Effector memory CD8-positive, alpha-beta T cell (primary cell): ENCODE results near the gene TMEM221.

Source experiments
- ATAC-seq: fragments of 150-1000 bp; cut with Tn5 transposase; replicated peaks from 2 replicates; pipeline ENCODE4 v1.10.0; 2021; ENCODE audit warnings: mild to moderate bottlenecking, moderate library complexity
- DNase-seq, 3 experiments: peaks; one replicate each; pipeline ENCODE4 v3.0.0; 2021
- H3K27ac Mint-ChIP-seq, 2 donors: one replicate each; pipeline ENCODE4 v1.8.0; 2022; ENCODE audit warnings: mild to moderate bottlenecking in 2 of 2, mixed read lengths in 2 of 2, moderate library complexity in 2 of 2
- H3K27me3 Mint-ChIP-seq, 2 donors: one replicate each; pipeline ENCODE4 v1.8.0; 2022; ENCODE audit warnings: mixed read lengths in 2 of 2
- H3K36me3 Mint-ChIP-seq: one replicate; pipeline ENCODE4 v1.8.0; 2022; ENCODE audit warnings: mild to moderate bottlenecking, moderate library complexity, mixed read lengths; ENCODE audit not compliant: insufficient read depth
- H3K4me1 Mint-ChIP-seq, 2 donors: one replicate each; pipeline ENCODE4 v1.8.0; 2022; ENCODE audit warnings: low read depth in 2 of 2, mixed read lengths in 2 of 2
- H3K4me3 Mint-ChIP-seq, 2 donors: one replicate each; pipeline ENCODE4 v1.8.0; 2022; ENCODE audit warnings: mild to moderate bottlenecking in 2 of 2, mixed read lengths in 2 of 2, moderate library complexity in 2 of 2
- H3K9me3 Mint-ChIP-seq, 2 donors: one replicate each; pipeline ENCODE4 v1.8.0; 2022; ENCODE audit warnings: mixed read lengths in 2 of 2

Gene TMEM221

DNA sequence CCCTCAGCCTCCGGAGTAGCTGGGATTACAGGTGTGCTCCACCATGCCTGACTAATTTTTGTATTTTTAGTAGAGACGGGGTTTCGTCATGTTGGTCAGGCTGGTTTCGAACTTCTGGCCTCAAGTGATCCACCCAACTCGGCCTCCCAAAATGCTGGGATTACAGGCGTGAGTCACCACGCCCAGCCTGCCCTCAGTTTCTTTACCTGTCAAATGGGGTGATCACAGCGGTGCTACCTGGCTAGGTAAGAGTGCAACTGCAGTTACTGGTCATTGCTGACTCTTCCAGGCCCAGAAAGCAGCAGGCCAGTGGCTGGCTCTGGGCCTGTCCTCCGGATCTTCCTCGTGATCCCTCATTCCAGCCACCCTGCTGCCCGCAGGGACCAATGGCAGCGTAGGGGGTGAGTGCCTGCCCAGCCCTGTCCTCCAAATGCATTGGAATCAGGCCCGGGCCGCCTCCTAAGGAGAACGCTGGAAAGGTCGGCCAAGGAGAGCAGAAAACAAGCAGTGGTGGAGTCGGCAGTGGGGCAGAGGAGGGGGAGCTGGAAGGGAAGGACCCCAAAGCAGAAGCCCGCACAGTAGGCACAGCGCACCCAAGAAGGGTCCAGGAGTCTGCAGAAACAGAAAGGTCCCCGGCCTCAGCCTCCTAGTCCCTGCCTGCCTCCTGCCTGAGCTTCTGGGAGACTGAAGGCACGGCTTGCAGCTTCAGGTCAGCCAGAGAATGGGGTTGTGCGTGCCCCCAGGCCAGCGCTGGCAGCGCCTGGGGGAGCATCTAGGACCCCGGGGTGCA lies 20.0 kb upstream of the TMEM221 start:
- H3K36me3 Mint-ChIP-seq: peaks cover 13% of the 10 kb centered on the region
- peaks cover 17 to 33% of the 10 kb centered on the region in 2 donors for H3K4me1 Mint-ChIP-seq
- DNase-seq (no peak), ATAC-seq (no peak)
- H3K9me3 Mint-ChIP-seq: no peaks in the 10 kb centered on the region
- H3K4me3 Mint-ChIP-seq: peak overlapping the region; percentile 87 to 88
- peak overlapping the region; percentile 58 to 77 for H3K27ac Mint-ChIP-seq
- H3K27me3 Mint-ChIP-seq: no peaks in the 10 kb centered on the region

DNA sequence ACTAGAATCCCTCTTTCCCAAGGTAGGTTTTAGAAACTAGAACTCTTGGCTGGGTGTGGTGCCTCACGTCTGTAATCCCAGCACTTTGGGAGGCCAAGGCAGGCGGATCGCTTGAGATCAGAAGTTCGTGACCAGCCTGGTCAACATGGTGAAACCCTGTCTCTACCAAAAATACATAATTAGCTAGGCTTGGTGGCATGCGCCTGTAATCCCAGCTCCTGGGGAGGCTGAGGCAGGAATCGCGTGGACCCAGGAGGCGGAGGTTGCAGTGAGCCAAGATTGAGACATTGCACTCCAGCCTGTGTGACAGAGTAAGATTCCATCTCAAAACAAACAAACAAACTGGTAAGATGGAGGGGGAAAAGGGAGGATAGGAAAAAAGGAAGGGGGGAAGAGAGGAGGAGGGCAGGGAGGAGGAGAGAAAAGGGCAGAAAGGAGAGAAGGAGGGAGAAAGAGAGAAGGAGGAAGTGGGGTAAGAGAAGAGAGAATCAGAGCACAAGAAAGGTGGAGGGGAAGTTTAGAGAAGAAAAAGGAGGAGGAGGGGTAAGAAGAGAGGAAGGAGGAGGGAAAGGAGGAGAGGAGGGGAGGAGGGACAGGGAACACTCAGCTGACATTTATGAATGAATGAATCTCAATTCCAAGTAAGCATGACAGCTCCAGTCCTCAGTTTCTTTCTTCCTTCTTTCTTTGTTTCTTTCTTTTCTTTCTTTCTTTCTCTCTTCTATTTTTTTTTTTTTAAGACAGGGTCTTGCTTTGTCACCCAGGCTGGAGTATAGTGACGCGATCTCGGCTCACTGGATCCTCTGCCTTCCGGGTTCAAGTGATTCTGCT lies 19.2 kb upstream of the TMEM221 start:
- H3K27ac Mint-ChIP-seq: no peak overlapping the region
- H3K4me3 Mint-ChIP-seq: peak overlapping the region; percentile 17 to 88
- peaks cover 17 to 29% of the 10 kb centered on the region in 2 donors for H3K4me1 Mint-ChIP-seq
- no peak for ATAC-seq
- H3K9me3 Mint-ChIP-seq: no peaks in the 10 kb centered on the region
- no peaks in the 10 kb centered on the region for H3K27me3 Mint-ChIP-seq
- peaks cover 13% of the 10 kb centered on the region for H3K36me3 Mint-ChIP-seq
- DNase-seq: no peak

DNA sequence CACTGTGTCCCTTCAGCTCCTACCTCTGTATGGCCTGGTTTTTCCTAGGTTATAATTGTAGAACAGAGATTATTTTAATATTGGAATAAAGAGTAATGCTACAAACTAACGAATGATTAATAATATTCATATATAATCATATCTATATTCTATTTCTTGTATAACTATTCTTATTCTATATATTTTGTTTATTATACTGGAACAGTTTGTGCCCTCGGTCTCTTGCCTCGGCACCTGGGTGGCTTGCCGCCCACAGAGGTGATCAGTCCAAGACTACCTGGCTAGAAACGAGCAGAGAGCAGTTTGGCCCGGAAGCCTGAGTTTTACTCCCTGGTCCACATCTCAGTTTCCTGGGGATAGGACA lies 18.0 kb upstream of the TMEM221 start:
- DNase-seq (no peak), ATAC-seq (no peak)
- H3K27me3 Mint-ChIP-seq: peaks cover 0 to 4% of the 10 kb centered on the region in 2 donors
- H3K4me3 Mint-ChIP-seq: no peak overlapping the region
- peaks cover 13% of the 10 kb centered on the region for H3K36me3 Mint-ChIP-seq
- H3K4me1 Mint-ChIP-seq: peaks cover 17 to 26% of the 10 kb centered on the region in 2 donors
- H3K9me3 Mint-ChIP-seq: no peaks in the 10 kb centered on the region
- no peak overlapping the region for H3K27ac Mint-ChIP-seq

DNA sequence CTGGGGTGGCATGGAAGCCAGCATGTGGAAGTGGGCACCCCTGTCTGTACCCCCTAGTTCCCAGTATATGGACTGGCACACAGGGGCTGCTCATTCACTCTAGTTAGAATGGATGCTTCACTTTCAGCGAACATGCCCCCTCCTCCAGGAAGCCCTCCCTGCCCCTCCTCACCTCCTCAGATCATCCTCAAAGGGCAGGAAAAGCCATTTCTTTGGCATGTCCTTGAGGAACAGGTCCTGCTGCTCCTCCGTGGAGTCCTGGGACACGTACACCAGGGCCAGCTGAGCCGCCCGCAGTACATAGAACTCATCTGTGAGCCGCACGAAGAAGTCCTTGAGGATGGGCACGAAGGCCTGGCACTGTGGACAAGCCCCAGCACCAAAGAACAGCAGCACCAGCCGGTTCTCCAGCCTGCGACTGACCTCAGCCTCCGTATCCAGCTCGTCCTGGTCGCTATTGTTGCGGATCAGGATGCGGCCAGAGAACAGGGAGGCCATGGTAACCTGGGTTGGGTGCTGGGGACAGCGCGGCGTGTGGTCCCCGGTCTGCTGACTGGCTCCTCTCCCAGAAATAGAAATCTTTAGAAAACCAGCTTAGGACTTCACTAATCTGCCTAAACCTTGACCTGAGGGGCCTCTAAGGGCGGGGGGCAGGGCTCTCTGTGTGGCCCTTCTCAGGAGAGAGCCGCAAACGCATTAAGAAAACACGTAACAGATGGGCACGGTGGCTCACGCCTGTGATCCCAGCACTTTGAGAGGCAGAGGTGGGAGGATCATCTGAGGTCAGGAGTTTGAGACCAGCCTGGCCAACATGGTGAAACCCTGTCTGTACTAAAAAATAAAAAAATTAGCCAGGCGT lies 12.1 kb upstream of the TMEM221 start, which contains the start of gene NXNL1:
Gene NXNL1, minus strand, starts transcription at position 555 of the 859 bp plus-strand sequence. Its CDS starts 57 bp downstream, at position 498.
- Mint-ChIP-seq H3K4me3 (no peak within 1 kb of the TSS), H3K27me3 (peaks cover 28 to 62% of the 10 kb centered on the region in 2 donors), H3K36me3 (peaks cover 3% of the 10 kb centered on the region), H3K27ac (no peak within 1 kb of the TSS), H3K9me3 (no peaks in the 10 kb centered on the region), H3K4me1 (no peaks in the 10 kb centered on the region)
- DNase-seq (no peak), ATAC-seq (no peak)

DNA sequence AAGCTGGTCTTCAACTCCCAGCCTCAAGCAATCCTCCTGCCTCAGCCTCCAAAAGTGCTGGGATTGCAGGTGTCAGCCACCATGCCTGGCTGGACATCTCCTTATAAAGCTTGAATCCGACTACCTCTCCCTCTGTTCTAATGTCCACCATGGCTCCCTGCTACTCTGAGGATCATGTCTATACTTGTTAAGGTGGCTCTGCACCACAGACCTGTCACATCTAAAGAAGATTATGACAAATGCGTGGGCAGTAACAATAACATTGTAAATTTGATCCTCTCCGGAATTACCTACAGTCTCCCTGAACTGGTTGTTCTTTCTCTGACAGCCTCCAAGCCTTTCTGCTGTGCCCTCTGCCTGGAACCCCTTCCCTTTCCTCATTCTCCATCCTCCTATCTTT lies 10.5 kb upstream of the TMEM221 start:
- H3K4me1 Mint-ChIP-seq: no peaks in the 10 kb centered on the region
- no peak for DNase-seq
- H3K9me3 Mint-ChIP-seq: no peaks in the 10 kb centered on the region
- H3K36me3 Mint-ChIP-seq: peaks cover 3% of the 10 kb centered on the region
- no peak overlapping the region for H3K27ac Mint-ChIP-seq
- ATAC-seq: no peak
- H3K4me3 Mint-ChIP-seq: no peak overlapping the region
- peaks cover 35 to 78% of the 10 kb centered on the region in 2 donors for H3K27me3 Mint-ChIP-seq

DNA sequence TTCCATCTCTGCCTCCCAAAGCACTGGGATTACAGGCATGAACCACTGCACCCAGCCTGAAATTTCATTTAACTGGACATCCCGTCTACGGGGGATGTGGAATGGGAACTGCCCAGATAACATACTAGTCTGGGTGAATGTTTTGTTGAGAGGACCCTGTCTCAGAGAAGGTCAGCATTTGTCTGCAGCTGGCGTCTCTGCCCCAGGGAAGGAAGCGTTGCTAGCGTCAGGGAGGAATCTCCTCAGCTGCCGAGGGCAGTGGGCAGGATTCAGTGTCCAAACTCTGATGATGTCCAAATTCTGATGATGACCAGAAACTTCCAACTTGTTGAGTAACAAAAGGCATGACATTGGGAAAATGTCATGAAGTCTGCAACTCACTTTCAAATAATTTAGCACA lies 9.1 kb upstream of the TMEM221 start:
- DNase-seq (no peak), ATAC-seq (no peak)
- Mint-ChIP-seq H3K36me3 (peaks cover 3% of the 10 kb centered on the region), H3K9me3 (no peaks in the 10 kb centered on the region), H3K4me1 (peaks cover 0 to 4% of the 10 kb centered on the region in 2 donors), H3K4me3 (no peak overlapping the region), H3K27ac (no peak overlapping the region), H3K27me3 (peaks cover 35 to 88% of the 10 kb centered on the region in 2 donors)

DNA sequence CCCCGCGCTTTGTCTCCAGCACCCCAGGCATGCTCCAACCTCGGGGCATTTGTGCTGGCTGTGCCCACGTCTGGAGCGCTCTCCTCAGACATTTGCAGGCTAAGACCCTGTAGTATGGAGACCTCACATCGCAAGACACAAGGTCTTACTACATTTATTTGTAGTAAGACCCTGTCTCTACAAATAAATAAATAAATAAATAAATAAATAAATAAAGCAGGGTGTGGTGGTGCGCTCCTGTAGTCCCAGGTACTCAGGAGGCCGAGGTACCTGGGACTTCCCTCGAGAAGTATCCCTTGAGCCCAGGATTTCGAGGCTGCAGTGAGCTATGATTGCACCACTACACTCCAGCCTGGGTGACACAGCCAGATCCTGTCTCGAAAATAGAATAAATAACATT lies 7.7 kb upstream of the TMEM221 start:
- peaks cover 3% of the 10 kb centered on the region for H3K36me3 Mint-ChIP-seq
- H3K4me1 Mint-ChIP-seq: peaks cover 0 to 4% of the 10 kb centered on the region in 2 donors
- no peak for ATAC-seq
- peaks cover 32 to 81% of the 10 kb centered on the region in 2 donors for H3K27me3 Mint-ChIP-seq
- H3K4me3 Mint-ChIP-seq: no peak overlapping the region
- H3K9me3 Mint-ChIP-seq: no peaks in the 10 kb centered on the region
- H3K27ac Mint-ChIP-seq: no peak overlapping the region
- DNase-seq: no peak

DNA sequence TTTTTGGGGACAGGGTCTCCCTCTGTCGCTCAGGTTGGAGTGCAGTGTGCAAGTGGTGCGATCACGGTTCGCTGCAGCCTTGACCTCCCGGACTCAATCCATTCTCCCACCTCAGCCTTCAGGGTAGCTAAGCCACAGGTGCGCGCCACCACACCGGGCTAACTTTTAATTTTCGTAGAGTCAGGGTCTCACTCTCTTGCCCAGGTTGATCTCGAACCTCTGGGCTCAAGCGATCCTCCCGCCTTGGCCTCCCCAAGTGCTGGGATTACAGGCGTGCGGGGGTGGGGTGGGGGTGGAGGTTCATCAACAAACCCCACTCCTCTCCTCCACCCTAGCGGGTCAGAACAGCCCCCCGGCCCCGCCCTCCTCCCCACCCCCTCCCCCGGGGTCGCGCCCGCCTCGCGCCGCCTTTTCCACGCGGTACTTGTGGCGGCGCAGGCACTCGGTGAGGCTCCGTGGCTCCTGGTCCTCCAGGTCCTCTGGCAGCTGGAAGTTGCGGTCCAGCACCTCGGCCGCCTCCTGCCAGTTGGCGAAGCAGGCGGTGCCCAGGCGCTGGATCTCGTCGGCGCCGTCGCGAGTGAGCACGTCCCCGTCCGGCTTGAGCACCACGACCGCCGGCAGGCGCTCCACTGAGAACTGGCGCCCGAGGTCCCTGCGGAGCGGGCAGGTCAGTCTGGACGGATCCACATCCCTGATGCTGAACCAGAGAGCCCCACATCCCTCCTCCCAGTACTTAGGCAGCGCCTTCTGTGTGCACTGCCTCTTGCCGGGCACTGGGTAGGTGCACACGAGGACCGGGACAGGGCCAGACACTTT lies 7.0 kb upstream of the TMEM221 start:
- Mint-ChIP-seq H3K27me3 (peaks cover 26 to 75% of the 10 kb centered on the region in 2 donors), H3K36me3 (peaks cover 3% of the 10 kb centered on the region), H3K27ac (no peak overlapping the region), H3K9me3 (no peaks in the 10 kb centered on the region), H3K4me1 (peaks cover 0 to 4% of the 10 kb centered on the region in 2 donors), H3K4me3 (no peak overlapping the region)
- ATAC-seq (no peak), DNase-seq (no peak)

DNA sequence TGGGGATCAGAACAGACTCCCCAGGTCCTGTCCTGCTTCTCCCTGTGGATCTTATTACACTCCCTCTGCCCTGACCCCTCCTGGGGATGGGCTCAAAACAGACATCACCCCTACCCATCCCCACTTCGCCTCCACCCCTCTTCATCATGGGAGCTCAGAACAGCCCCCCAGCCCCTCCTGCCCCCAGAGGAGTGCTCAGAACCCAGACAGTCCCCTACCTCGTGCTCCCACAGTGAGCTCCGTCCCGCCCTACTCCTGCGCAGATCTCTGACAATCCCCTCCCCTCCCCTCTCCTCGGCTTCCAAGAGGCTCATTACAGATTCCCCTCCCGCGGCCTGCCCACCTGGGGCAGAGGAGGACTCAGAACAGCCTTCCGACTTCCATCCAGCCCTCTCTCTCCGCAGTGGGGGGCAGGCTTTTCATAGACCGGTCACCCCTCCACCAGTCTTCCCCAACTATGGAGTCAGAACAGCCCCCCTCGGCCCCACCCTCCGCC lies 6.2 kb upstream of the TMEM221 start:
- Mint-ChIP-seq H3K36me3 (peaks cover 3% of the 10 kb centered on the region), H3K27ac (no peak overlapping the region), H3K27me3 (peaks cover 29 to 75% of the 10 kb centered on the region in 2 donors), H3K4me1 (peaks cover 0 to 4% of the 10 kb centered on the region in 2 donors), H3K4me3 (no peak overlapping the region), H3K9me3 (no peaks in the 10 kb centered on the region)
- ATAC-seq (no peak), DNase-seq (no peak)

DNA sequence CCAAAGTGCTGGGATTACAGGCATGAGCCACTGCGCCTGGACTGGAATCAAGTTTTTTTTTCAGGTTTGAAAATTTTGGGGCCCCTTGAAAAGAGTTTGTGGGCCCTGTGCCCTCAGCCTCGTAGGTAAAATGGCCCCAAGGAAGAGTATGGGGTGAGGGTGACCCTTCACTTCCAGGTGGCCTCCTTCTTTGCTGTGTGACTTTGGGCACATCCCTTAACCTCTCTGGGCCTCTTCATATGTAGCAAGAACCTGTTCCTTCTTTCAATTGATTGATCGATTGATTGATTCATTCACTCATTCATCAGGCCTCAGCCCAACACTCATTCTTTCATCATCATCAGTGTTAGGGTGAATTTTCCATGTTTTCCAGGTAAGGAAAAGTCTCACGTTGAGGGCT lies 3.4 kb upstream of the TMEM221 start:
- Mint-ChIP-seq H3K27me3 (peaks cover 20 to 48% of the 10 kb centered on the region in 2 donors), H3K9me3 (no peaks in the 10 kb centered on the region), H3K4me3 (no peak overlapping the region), H3K4me1 (peaks cover 0 to 4% of the 10 kb centered on the region in 2 donors), H3K27ac (no peak overlapping the region), H3K36me3 (peaks cover 2% of the 10 kb centered on the region)
- ATAC-seq (no peak), DNase-seq (no peak)

DNA sequence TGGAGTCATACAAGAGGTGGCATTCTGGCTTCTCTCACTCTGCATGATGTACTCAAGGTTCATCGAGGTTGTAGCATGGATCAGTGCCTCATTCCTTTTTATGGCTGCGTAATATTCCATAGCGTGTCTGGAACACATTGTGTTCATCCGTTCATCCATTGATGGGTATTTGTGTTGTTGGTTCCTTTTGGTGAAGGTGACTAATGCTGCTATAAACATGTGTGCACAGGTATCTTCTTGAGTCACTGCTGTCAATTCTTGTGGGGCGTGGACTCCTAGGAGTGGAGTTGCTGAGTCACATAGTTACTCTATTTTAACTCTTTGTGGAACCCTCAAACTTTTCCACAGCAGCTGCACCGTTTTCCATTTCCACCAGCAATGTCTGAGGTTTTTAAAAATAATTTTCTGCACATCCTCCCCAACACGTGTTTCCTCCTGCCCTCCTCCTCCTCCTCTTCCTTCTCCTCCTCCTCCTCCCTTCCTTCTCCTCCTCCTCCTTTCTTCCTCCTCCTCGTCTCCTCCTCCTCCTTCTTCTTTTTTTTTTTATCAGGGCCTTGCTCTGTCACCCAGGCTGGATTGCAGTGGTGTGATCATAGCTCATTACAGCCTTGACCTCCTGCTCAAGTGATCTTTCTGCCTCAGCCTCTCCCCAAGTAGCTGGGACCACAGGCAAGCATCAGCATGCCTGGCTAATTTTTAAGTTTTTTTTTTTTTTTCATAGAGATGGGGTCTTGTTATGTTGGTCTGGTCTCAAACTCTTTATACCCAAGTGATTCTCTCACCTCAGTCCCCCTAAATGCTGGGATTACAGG lies 2.0 kb upstream of the TMEM221 start:
- Mint-ChIP-seq H3K36me3 (no peaks in the 10 kb centered on the region), H3K4me1 (peaks cover 0 to 4% of the 10 kb centered on the region in 2 donors), H3K27me3 (peaks cover 14 to 35% of the 10 kb centered on the region in 2 donors), H3K27ac (no peak overlapping the region), H3K4me3 (peak overlapping the region in 1 of 2 donors; percentile 11), H3K9me3 (no peaks in the 10 kb centered on the region)
- no peak for ATAC-seq
- DNase-seq: no peak

DNA sequence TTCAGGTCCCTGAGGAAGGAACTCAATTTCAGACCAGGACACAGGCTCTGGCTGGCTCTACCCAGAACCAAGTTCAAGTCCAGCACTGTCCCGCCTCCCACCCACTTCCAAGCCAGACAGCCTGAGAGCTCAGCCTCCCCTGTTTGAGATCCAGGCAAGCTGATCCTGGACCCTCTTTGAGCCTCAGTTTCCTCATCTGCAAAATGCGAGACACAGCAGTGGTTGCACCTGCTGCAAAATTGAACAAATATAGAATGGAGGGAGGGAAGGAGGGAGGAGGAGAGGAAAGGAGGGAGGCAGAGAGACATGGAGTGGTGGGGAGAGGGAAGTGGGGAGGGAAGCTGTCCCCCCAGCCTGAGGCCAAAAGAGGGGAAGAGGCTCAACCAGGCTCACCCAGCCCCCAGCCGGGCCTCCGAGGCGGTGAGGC lies 751 bp downstream of the TMEM221 start:
- no peak for DNase-seq
- Mint-ChIP-seq H3K27me3 (peaks cover 8 to 10% of the 10 kb centered on the region in 2 donors), H3K27ac (no peak overlapping the region), H3K4me3 (peak overlapping the region; percentile 35 to 52), H3K9me3 (no peaks in the 10 kb centered on the region), H3K36me3 (no peaks in the 10 kb centered on the region), H3K4me1 (no peaks in the 10 kb centered on the region)
- ATAC-seq: no peak
